Naive thymus-derived CD8-positive, alpha-beta T cell (primary cell): Measurements from ENCODE around the gene CD247. TPM values are rescaled to one million over a fixed set of nuclear protein-coding genes. Genes with fewer than 3 reads are reported as not detected.

ENCODE experiments used
- ATAC-seq, 2 donors: fragments of 150-1000 bp; cut with Tn5 transposase in 1 of 2; sonication (Bioruptor Pico), chemical (Tn5 transposase) in 1 of 2; 1 replicate in 1 of 2; 2 replicates in 1 of 2; pipeline ENCODE4 v1.10.0; 2021; ENCODE audit warnings: mild to moderate bottlenecking in 2 of 2, moderate library complexity in 2 of 2
- POLR2A ChIA-PET: fragments of 350-600 bp; sonication (Branson Sonifier 250); formaldehyde crosslinking; loops from one replicate; lab custom pipeline; 2021; ENCODE audit warnings: antibody characterized with exemption; lab: Charles Lee
- DNase-seq, 10 donors: peaks; one replicate each; pipeline versions ENCODE4 v3.0.0 to v3.0.0-alpha.2; 2020 to 2022
- H3K27ac Mint-ChIP-seq, 10 donors: one replicate each; pipeline ENCODE4 v1.8.0; 2020 to 2022; ENCODE audit warnings: mild to moderate bottlenecking in 10 of 10, mixed read lengths in 10 of 10, moderate library complexity in 4 of 10, inconsistent platforms in 1 of 10
- H3K27me3 Mint-ChIP-seq, 5 donors: one replicate each; pipeline ENCODE4 v1.8.0; 2021 to 2022; ENCODE audit warnings: mixed read lengths in 5 of 5
- H3K36me3 Mint-ChIP-seq, 3 donors: one replicate each; pipeline ENCODE4 v1.8.0; 2020 to 2022; ENCODE audit warnings: mixed read lengths in 3 of 3, mild to moderate bottlenecking in 2 of 3, inconsistent platforms in 1 of 3
- H3K4me1 Mint-ChIP-seq, 4 donors: one replicate each; pipeline ENCODE4 v1.8.0; 2021 to 2022; ENCODE audit warnings: mixed read lengths in 4 of 4
- H3K4me3 Mint-ChIP-seq, 10 donors: one replicate each; pipeline ENCODE4 v1.8.0; 2020 to 2022; ENCODE audit warnings: mild to moderate bottlenecking in 10 of 10, mixed read lengths in 10 of 10, moderate library complexity in 6 of 10, inconsistent platforms in 1 of 10
- H3K9me3 Mint-ChIP-seq, 9 donors: one replicate each; pipeline ENCODE4 v1.8.0; 2020 to 2022; ENCODE audit warnings: mixed read lengths in 9 of 9, mild to moderate bottlenecking in 3 of 9, inconsistent platforms in 1 of 9, moderate library complexity in 1 of 9
- polyA plus RNA-seq, 3 donors: library from polyadenylated mRNA; unstranded; fragments of 300-500 nt; fragmentation: Illumina TruSeq; gene quantifications; one replicate each; pipeline ENCODE4 v1.2.3, GENCODE V29; 2021
- total RNA-seq, 8 experiments: library from RNA in 2 of 8; stranded (reverse) in 2 of 8; gene quantifications; one replicate each; pipeline ENCODE4 v1.2.3 and lab custom pipeline; 2021 to 2026

CD247 gene
- total and polyA plus RNA-seq, 5 experiments from 2014 or later = 244 to 325 (median 308) TPM

DNA sequence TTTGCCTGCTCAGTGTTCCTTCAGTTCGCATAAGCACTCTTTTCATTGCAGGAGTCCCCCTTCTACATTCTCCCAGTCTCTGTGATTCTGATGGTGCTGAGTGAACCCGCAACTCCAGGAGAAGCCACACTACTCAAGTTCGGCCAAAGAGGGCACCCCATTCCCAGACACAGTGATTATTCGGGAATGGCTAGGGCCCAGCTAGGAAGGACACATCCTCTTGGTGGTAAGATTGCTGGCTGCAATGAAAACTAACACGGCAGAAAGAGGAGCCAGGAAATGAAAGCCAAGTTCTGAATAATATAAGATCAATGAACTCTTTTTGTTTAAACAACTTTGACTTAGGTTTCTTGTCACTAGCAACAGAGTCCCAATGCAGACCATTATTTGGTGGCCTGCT, 20.3 kb upstream of the CD247 start:
- DNase-seq = no peak
- peaks cover 0 to 19% (median 4%) of the 10 kb centered on the region in 3 donors for H3K36me3 Mint-ChIP-seq
- POLR2A ChIA-PET = no interaction called here
- peaks cover 0 to 6% (median 2%) of the 10 kb centered on the region in 4 donors for H3K4me1 Mint-ChIP-seq
- no peak for ATAC-seq
- H3K4me3 Mint-ChIP-seq = no peak overlapping the region
- H3K27me3 Mint-ChIP-seq = no peaks in the 10 kb centered on the region
- no peaks in the 10 kb centered on the region for H3K9me3 Mint-ChIP-seq
- H3K27ac Mint-ChIP-seq = no peak overlapping the region

GRCh38 chr1:167533851-167534300, 15.5 kb upstream of the CD247 start:
- Mint-ChIP-seq H3K36me3 (no peaks in the 10 kb centered on the region), H3K4me1 (peaks cover 0 to 2% (median 0%) of the 10 kb centered on the region in 4 donors), H3K4me3 (no peak overlapping the region), H3K27me3 (no peaks in the 10 kb centered on the region), H3K27ac (no peak overlapping the region), H3K9me3 (no peaks in the 10 kb centered on the region)
- ATAC-seq (peak; percentile 71 to 86), DNase-seq (peak; percentile 26 to 75 (median 62))
- POLR2A ChIA-PET = interaction anchor here (0.7 to 1.8 kb wide), 5 partner anchors 16 to 314 kb away, joined by 3 to 5 read pairs (median 4); partner anchors contain the start of gene POU2F1

DNA sequence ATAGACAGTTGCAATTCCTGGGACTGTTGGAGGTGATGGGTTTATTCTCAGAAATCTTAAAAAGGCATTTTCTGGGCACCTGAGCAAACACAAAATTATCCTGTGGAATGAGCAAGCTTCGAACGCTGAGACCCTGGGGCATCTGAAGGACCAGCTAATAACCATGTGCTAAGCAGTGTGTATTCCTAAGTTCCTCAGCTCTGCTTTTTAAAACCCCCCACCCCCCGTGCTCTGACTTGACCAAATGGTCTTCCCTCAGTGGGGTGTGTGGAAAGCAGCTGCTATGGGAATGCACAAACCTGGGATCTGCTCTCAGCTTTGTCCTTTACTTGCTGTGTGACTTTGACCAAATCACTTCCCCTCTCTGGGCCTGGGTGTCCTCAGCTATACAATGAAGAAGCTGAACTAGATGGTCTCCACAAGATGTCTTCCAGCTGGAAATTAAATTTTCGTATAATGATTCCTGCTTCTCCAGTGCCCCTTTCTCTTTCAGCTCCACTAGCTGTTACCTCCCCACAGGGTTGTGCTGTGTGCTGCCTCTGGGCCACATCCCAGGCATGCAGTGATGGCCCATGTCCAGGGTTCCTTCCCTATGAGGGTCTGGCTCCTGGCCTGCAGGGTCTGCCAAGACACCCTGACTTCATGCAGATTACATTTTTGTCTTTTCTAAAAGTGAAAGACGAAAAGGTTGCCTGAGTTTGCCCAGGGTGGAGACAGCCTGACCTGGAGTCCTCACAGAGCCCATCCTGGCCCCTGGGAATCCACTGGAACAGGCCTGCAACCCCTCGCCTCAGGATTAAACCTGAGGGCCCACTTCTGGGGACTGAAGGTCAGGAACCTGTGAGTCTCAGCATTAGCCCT, 14.9 kb upstream of the CD247 start:
- Mint-ChIP-seq H3K27ac (no peak overlapping the region), H3K4me1 (no peaks in the 10 kb centered on the region), H3K9me3 (no peaks in the 10 kb centered on the region), H3K36me3 (no peaks in the 10 kb centered on the region), H3K27me3 (no peaks in the 10 kb centered on the region), H3K4me3 (no peak overlapping the region)
- ATAC-seq = no peak
- POLR2A ChIA-PET = interaction anchor here (0.5 to 1.8 kb wide), 7 partner anchors 14 to 413 kb away, joined by 3 to 5 read pairs (median 4); partner anchors contain the start of gene CD247
- DNase-seq = no peak

DNA sequence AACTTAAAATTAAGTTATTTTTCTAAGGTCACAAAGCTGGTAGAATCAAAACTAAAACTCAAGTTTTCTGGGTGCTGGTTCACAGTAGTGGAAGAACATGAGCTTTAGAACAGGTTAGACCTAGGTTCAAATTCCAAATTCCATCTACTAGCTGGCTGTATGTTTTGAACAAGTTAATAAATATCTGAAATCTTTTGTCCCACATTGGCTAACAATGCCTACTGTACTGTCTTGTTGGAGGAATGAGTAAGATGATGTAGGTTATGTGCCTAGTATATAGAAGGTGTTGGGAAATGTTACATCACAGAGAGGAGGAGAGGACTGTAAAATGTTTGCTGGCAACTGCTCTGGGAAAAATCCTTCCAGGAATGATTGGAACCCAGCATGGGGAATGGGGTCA, 14.0 kb upstream of the CD247 start:
- Mint-ChIP-seq H3K4me1 (peaks cover 0 to 2% (median 0%) of the 10 kb centered on the region in 4 donors), H3K36me3 (no peaks in the 10 kb centered on the region), H3K4me3 (no peak overlapping the region), H3K27ac (no peak overlapping the region), H3K27me3 (no peaks in the 10 kb centered on the region), H3K9me3 (no peaks in the 10 kb centered on the region)
- no peak for ATAC-seq
- no peak for DNase-seq
- POLR2A ChIA-PET = interaction anchor here (0.5 to 1.8 kb wide), 6 partner anchors 14 to 412 kb away, joined by 3 to 5 read pairs (median 4); partner anchors contain the start of gene CD247

GRCh38 chr1:167529829-167530474, 11.6 kb upstream of the CD247 start:
- POLR2A ChIA-PET = interaction anchor here (4.4 kb wide), 1 partner anchor 14 kb away, joined by 19 read pairs; no protein-coding TSS in a partner anchor
- Mint-ChIP-seq H3K27me3 (no peaks in the 10 kb centered on the region), H3K27ac (peak overlapping the region in 1 of 10 donors; percentile 83), H3K9me3 (no peaks in the 10 kb centered on the region), H3K4me1 (peaks cover 0 to 7% (median 6%) of the 10 kb centered on the region in 4 donors), H3K4me3 (no peak overlapping the region), H3K36me3 (no peaks in the 10 kb centered on the region)
- ATAC-seq (no peak), DNase-seq (no peak)

DNA sequence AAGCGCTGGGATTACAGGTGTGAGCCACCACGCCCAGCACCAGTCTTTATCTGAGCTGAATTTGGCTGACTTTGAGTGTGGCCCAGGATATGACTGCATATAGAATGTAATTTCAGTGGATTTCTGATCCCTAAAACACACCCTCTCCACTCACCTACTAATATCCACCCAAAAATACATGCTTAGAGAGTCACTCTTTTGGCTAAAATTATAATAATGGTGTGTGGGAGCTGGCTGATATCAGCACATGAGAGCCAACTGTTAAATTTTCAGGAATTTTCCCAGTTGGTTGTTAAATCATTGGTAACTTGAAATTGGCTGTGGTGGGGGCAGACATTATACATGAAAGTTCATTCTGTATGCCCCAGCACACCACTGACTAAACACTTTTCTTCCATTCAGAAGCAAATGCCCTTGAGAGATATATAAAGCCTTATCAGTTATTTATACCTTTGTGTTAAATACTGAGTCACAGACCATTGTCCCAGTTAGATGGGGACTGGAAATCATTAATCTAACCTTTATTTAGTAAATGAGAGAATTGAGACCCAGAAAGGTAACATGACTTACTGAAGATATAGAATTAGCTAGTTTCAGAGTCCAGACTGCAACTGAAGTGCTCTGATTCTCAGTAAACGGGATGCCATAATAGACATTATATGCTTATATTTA, 9.9 kb upstream of the CD247 start:
- H3K4me1 Mint-ChIP-seq = peaks cover 0 to 7% (median 6%) of the 10 kb centered on the region in 4 donors
- H3K4me3 Mint-ChIP-seq = no peak overlapping the region
- no peaks in the 10 kb centered on the region for H3K27me3 Mint-ChIP-seq
- H3K36me3 Mint-ChIP-seq = no peaks in the 10 kb centered on the region
- peak in 1 of 10 donors; percentile 15 for DNase-seq
- no peak overlapping the region for H3K27ac Mint-ChIP-seq
- POLR2A ChIA-PET = interaction anchor here (4.4 kb wide), 1 partner anchor 12 kb away, joined by 19 read pairs; no protein-coding TSS in a partner anchor
- peaks cover 0 to 4% (median 0%) of the 10 kb centered on the region in 9 donors for H3K9me3 Mint-ChIP-seq
- no peak for ATAC-seq

GRCh38 chr1:167526667-167527383, 8.5 kb upstream of the CD247 start:
- ATAC-seq = no peak
- H3K9me3 Mint-ChIP-seq = peaks cover 0 to 4% (median 0%) of the 10 kb centered on the region in 9 donors
- DNase-seq = no peak
- H3K27ac Mint-ChIP-seq = no peak overlapping the region
- POLR2A ChIA-PET = interaction anchor here (4.4 kb wide), 1 partner anchor 11 kb away, joined by 19 read pairs; no protein-coding TSS in a partner anchor
- H3K4me3 Mint-ChIP-seq = no peak overlapping the region
- H3K36me3 Mint-ChIP-seq = no peaks in the 10 kb centered on the region
- peaks cover 0 to 7% (median 6%) of the 10 kb centered on the region in 4 donors for H3K4me1 Mint-ChIP-seq
- no peaks in the 10 kb centered on the region for H3K27me3 Mint-ChIP-seq

- no peak for ATAC-seq
- POLR2A ChIA-PET = interaction anchor here (0.6 to 1.2 kb wide), 2 partner anchors 32 to 439 kb away, joined by 3 read pairs; no protein-coding TSS in a partner anchor
- Mint-ChIP-seq H3K27me3 (no peaks in the 10 kb centered on the region), H3K4me3 (no peak overlapping the region), H3K36me3 (no peaks in the 10 kb centered on the region), H3K9me3 (peaks cover 0 to 4% (median 0%) of the 10 kb centered on the region in 9 donors), H3K27ac (no peak overlapping the region), H3K4me1 (peaks cover 5 to 18% (median 12%) of the 10 kb centered on the region in 4 donors)
- no peak for DNase-seq
Observed at GRCh38 chr1:167524651-167525050, 6.3 kb upstream of the CD247 start.

- no peak overlapping the region for H3K27ac Mint-ChIP-seq
Observed at GRCh38 chr1:167522246-167522645, 3.9 kb upstream of the CD247 start.

DNA sequence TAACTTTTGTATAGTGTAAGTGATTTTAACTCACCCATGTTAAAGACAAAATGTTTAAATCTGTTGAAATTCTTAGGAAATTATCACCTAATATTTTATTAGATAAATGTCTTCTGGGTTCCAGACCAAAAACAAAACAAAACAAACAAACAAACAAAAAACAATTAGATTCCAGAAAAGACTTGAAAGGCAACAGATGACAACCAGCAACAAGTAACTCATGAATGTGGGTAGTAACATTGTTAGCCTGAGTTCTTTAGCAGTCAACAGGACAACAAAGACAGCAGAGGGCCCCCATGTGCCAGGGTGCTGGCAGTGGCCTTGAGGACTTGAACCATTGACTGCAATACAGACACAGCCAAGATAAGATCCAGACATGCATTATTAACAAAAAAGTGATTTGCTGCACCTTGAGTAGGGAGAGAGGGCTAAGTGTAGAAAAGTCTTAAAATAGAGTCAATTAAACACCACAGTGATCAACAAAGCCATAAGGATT, 2.4 kb upstream of the CD247 start:
- Mint-ChIP-seq H3K4me1 (peaks cover 17 to 42% (median 22%) of the 10 kb centered on the region in 4 donors), H3K36me3 (peaks cover 0 to 15% (median 10%) of the 10 kb centered on the region in 3 donors), H3K27me3 (no peaks in the 10 kb centered on the region), H3K27ac (peak overlapping the region in 5 of 10 donors; percentile 21 to 77 (median 69)), H3K9me3 (peaks cover 0 to 4% (median 0%) of the 10 kb centered on the region in 9 donors), H3K4me3 (peak overlapping the region in 1 of 10 donors; percentile 16)
- POLR2A ChIA-PET = interaction anchor here (1.0 kb wide), 1 partner anchor 35 kb away, joined by 3 read pairs; no protein-coding TSS in a partner anchor
- ATAC-seq (no peak), DNase-seq (no peak)

More at GRCh38 chr1:167522246-167522645, 3.9 kb upstream of the CD247 start:
- POLR2A ChIA-PET = no interaction called here
- peaks cover 0 to 6% (median 0%) of the 10 kb centered on the region in 3 donors for H3K36me3 Mint-ChIP-seq
- H3K9me3 Mint-ChIP-seq = peaks cover 0 to 4% (median 0%) of the 10 kb centered on the region in 9 donors
- no peak for ATAC-seq
- no peak for DNase-seq
- peaks cover 12 to 27% (median 20%) of the 10 kb centered on the region in 4 donors for H3K4me1 Mint-ChIP-seq
- H3K27me3 Mint-ChIP-seq = no peaks in the 10 kb centered on the region
- no peak overlapping the region for H3K4me3 Mint-ChIP-seq
